ENCODE data around the gene TSC22D3.
A peak's percentile ranks its signal among the peaks of the same experiment; 100 is the strongest.

The TSC22D3 gene

GRCh38 chrX:107713543-107714205 lies 61.9 kb downstream of the TSC22D3 start:
- H3K36me3 ChIP-seq (ENCODE audit: control insufficient read depth, insufficient read depth, low read length) = peaks cover 16% of the 10 kb centered on the region
- H3K9me3 ChIP-seq (ENCODE audit: control insufficient read depth, low read length) = no peaks in the 10 kb centered on the region
- peaks cover 50% of the 10 kb centered on the region for H3K4me1 ChIP-seq (ENCODE audit: control insufficient read depth, insufficient read depth, low read length)
- H3K27me3 ChIP-seq (ENCODE audit: control insufficient read depth, insufficient read depth, low read length) = no peaks in the 10 kb centered on the region
- H3K4me3 ChIP-seq (ENCODE audit: low read length) = no peak overlapping the region
- peak overlapping the region; percentile 94 for H3K9ac ChIP-seq (ENCODE audit: low read length)

- Histone ChIP-seq H3K9me3 (ENCODE audit: control insufficient read depth, low read length) (no peaks in the 10 kb centered on the region), H3K9ac (ENCODE audit: low read length) (peak overlapping the region; percentile 94), H3K4me1 (ENCODE audit: control insufficient read depth, insufficient read depth, low read length) (peaks cover 45% of the 10 kb centered on the region), H3K36me3 (ENCODE audit: control insufficient read depth, insufficient read depth, low read length) (peaks cover 16% of the 10 kb centered on the region), H3K4me3 (ENCODE audit: low read length) (no peak overlapping the region), H3K27me3 (ENCODE audit: control insufficient read depth, insufficient read depth, low read length) (no peaks in the 10 kb centered on the region)
These were observed 62.4 kb downstream of the TSC22D3 start for GRCh38 chrX:107713203-107713542.

- no peaks in the 10 kb centered on the region for H3K9me3 ChIP-seq (ENCODE audit: control insufficient read depth, low read length)
- H3K27me3 ChIP-seq (ENCODE audit: control insufficient read depth, insufficient read depth, low read length) = no peaks in the 10 kb centered on the region
- no peak overlapping the region for H3K9ac ChIP-seq (ENCODE audit: low read length)
- H3K4me3 ChIP-seq (ENCODE audit: low read length) = no peak overlapping the region
- peaks cover 40% of the 10 kb centered on the region for H3K4me1 ChIP-seq (ENCODE audit: control insufficient read depth, insufficient read depth, low read length)
- peaks cover 16% of the 10 kb centered on the region for H3K36me3 ChIP-seq (ENCODE audit: control insufficient read depth, insufficient read depth, low read length)
These were observed 63.1 kb downstream of the TSC22D3 start for GRCh38 chrX:107712231-107713202.

GRCh38 chrX:107711521-107712181 lies 63.9 kb downstream of the TSC22D3 start:
- Histone ChIP-seq H3K4me3 (ENCODE audit: low read length) (no peak overlapping the region), H3K9me3 (ENCODE audit: control insufficient read depth, low read length) (no peaks in the 10 kb centered on the region), H3K4me1 (ENCODE audit: control insufficient read depth, insufficient read depth, low read length) (peaks cover 35% of the 10 kb centered on the region), H3K27me3 (ENCODE audit: control insufficient read depth, insufficient read depth, low read length) (no peaks in the 10 kb centered on the region), H3K9ac (ENCODE audit: low read length) (peak overlapping the region; percentile 53), H3K36me3 (ENCODE audit: control insufficient read depth, insufficient read depth, low read length) (peaks cover 16% of the 10 kb centered on the region)

- no peaks in the 10 kb centered on the region for H3K9me3 ChIP-seq (ENCODE audit: control insufficient read depth, low read length)
- H3K36me3 ChIP-seq (ENCODE audit: control insufficient read depth, insufficient read depth, low read length) = peaks cover 14% of the 10 kb centered on the region
- peak overlapping the region; percentile 55 for H3K9ac ChIP-seq (ENCODE audit: low read length)
- H3K4me1 ChIP-seq (ENCODE audit: control insufficient read depth, insufficient read depth, low read length) = peaks cover 35% of the 10 kb centered on the region
- no peaks in the 10 kb centered on the region for H3K27me3 ChIP-seq (ENCODE audit: control insufficient read depth, insufficient read depth, low read length)
- H3K4me3 ChIP-seq (ENCODE audit: low read length) = no peak overlapping the region
These were observed 64.8 kb downstream of the TSC22D3 start for GRCh38 chrX:107710617-107711391.

GRCh38 chrX:107709266-107709806 lies 66.3 kb downstream of the TSC22D3 start:
- Histone ChIP-seq H3K4me1 (ENCODE audit: control insufficient read depth, insufficient read depth, low read length) (peaks cover 25% of the 10 kb centered on the region), H3K36me3 (ENCODE audit: control insufficient read depth, insufficient read depth, low read length) (peaks cover 9% of the 10 kb centered on the region), H3K9me3 (ENCODE audit: control insufficient read depth, low read length) (no peaks in the 10 kb centered on the region)

GRCh38 chrX:107708762-107709161 lies 66.8 kb downstream of the TSC22D3 start:
- Histone ChIP-seq H3K4me1 (ENCODE audit: control insufficient read depth, insufficient read depth, low read length) (peaks cover 25% of the 10 kb centered on the region), H3K4me3 (ENCODE audit: low read length) (no peak overlapping the region), H3K36me3 (ENCODE audit: control insufficient read depth, insufficient read depth, low read length) (peaks cover 4% of the 10 kb centered on the region), H3K27me3 (ENCODE audit: control insufficient read depth, insufficient read depth, low read length) (no peaks in the 10 kb centered on the region), H3K9me3 (ENCODE audit: control insufficient read depth, low read length) (no peaks in the 10 kb centered on the region), H3K9ac (ENCODE audit: low read length) (no peak overlapping the region)

More at GRCh38 chrX:107709266-107709806, 66.3 kb downstream of the TSC22D3 start:
- H3K9ac ChIP-seq (ENCODE audit: low read length) = no peak overlapping the region
- H3K27me3 ChIP-seq (ENCODE audit: control insufficient read depth, insufficient read depth, low read length) = no peaks in the 10 kb centered on the region
- H3K4me3 ChIP-seq (ENCODE audit: low read length) = no peak overlapping the region

GRCh38 chrX:107707866-107708265 lies 67.7 kb downstream of the TSC22D3 start:
- Histone ChIP-seq H3K9me3 (ENCODE audit: control insufficient read depth, low read length) (no peaks in the 10 kb centered on the region), H3K36me3 (ENCODE audit: control insufficient read depth, insufficient read depth, low read length) (no peaks in the 10 kb centered on the region), H3K4me3 (ENCODE audit: low read length) (no peak overlapping the region), H3K4me1 (ENCODE audit: control insufficient read depth, insufficient read depth, low read length) (peaks cover 19% of the 10 kb centered on the region), H3K9ac (ENCODE audit: low read length) (no peak overlapping the region), H3K27me3 (ENCODE audit: control insufficient read depth, insufficient read depth, low read length) (no peaks in the 10 kb centered on the region)

- Histone ChIP-seq H3K36me3 (ENCODE audit: control insufficient read depth, insufficient read depth, low read length) (no peaks in the 10 kb centered on the region), H3K4me1 (ENCODE audit: control insufficient read depth, insufficient read depth, low read length) (peaks cover 10% of the 10 kb centered on the region), H3K9me3 (ENCODE audit: control insufficient read depth, low read length) (no peaks in the 10 kb centered on the region), H3K27me3 (ENCODE audit: control insufficient read depth, insufficient read depth, low read length) (no peaks in the 10 kb centered on the region), H3K4me3 (ENCODE audit: low read length) (no peak overlapping the region), H3K9ac (ENCODE audit: low read length) (no peak overlapping the region)
These were observed 69.3 kb downstream of the TSC22D3 start for GRCh38 chrX:107706309-107706708.

- no peak overlapping the region for H3K4me3 ChIP-seq (ENCODE audit: low read length)
- H3K36me3 ChIP-seq (ENCODE audit: control insufficient read depth, insufficient read depth, low read length) = no peaks in the 10 kb centered on the region
- H3K9me3 ChIP-seq (ENCODE audit: control insufficient read depth, low read length) = no peaks in the 10 kb centered on the region
- H3K4me1 ChIP-seq (ENCODE audit: control insufficient read depth, insufficient read depth, low read length) = peaks cover 17% of the 10 kb centered on the region
- H3K27me3 ChIP-seq (ENCODE audit: control insufficient read depth, insufficient read depth, low read length) = no peaks in the 10 kb centered on the region
- no peak overlapping the region for H3K9ac ChIP-seq (ENCODE audit: low read length)
These were observed 71.0 kb downstream of the TSC22D3 start for GRCh38 chrX:107704587-107704986.

GRCh38 chrX:107704181-107704580 lies 71.4 kb downstream of the TSC22D3 start:
- Histone ChIP-seq H3K36me3 (ENCODE audit: control insufficient read depth, insufficient read depth, low read length) (no peaks in the 10 kb centered on the region), H3K9me3 (ENCODE audit: control insufficient read depth, low read length) (no peaks in the 10 kb centered on the region), H3K9ac (ENCODE audit: low read length) (no peak overlapping the region), H3K4me3 (ENCODE audit: low read length) (no peak overlapping the region), H3K27me3 (ENCODE audit: control insufficient read depth, insufficient read depth, low read length) (no peaks in the 10 kb centered on the region), H3K4me1 (ENCODE audit: control insufficient read depth, insufficient read depth, low read length) (peaks cover 17% of the 10 kb centered on the region)

Measured in mucosa of stomach (tissue), 1 donor.